CD4-positive, alpha-beta T cell treated with Interleukin-17A for 4 hours (primary cell): ENCODE data around the gene DDX54.
A peak's percentile ranks its signal among the peaks of the same experiment; 100 is the strongest.
"Not testable (repeated sequence)": the region's sequence is repeated elsewhere in the genome, so short reads cannot be mapped to it uniquely, and the experiment has no call there.

Experiments used
- DNase-seq: peaks from one replicate; pipeline ENCODE4 v3.0.0-alpha.2; 2020; ENCODE audit warnings: mixed read lengths

DDX54 gene

DNA sequence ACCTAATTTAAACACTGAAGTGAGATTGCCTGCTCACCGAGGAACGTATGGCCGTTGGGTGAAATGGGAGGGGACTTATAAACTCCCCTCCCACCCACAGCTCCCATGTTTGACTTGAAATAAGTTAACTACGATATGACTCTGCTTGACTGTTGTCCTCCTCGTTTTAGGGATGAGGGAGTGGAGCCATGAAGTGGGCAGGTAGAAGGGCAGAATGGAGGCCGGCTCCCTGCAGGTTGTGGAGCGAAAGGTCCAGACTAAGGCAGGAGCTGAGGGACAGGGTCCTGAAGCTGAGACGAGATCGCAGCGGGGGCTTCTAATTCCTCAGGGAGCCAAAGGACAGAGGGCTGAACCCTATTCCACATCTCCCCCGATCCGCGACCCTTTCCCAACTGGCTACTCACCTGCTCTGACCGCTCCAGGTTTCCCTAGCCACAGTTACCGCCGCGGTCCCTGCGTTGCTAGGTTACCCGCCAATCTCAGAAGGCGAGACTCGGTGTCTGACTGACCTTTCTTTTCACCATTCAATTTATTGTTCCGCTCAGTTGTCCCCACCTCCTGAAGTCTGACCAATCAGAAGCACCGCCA, 35.4 kb upstream of the DDX54 start:
- DNase-seq: no peak

- DNase-seq: no peak
These were observed 30.7 kb upstream of the DDX54 start for GRCh38 chr12:113216027-113216426.

DNA sequence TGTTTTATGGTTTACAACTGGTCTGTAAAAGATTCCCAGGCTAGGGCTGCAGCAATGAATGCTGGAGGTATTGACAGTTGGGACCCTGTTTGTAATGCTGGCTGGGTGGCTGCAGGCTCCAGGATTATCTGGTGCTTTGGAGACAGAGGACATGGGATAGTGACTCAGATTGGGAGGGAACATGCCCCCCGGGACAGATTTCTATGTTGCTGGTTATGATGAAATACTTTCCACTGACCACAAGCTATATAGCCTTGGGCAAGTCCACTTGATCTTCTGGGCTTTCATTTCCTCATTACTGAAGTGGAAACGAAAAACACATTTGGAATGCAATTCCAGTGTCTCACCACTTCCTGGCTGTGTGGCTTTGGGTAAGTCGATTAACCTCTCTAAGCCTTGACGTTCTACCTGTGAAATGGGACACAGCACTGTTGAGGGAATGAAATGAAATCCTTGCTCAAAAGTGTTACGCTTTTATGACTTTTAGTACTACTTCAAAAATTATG, 29.7 kb upstream of the DDX54 start:
- no peak for DNase-seq

- no peak for DNase-seq
These were observed 25.9 kb upstream of the DDX54 start for GRCh38 chr12:113211160-113211559.

GRCh38 chr12:113208041-113208934, 23.0 kb upstream of the DDX54 start:
- peak; percentile 47 for DNase-seq

DNA sequence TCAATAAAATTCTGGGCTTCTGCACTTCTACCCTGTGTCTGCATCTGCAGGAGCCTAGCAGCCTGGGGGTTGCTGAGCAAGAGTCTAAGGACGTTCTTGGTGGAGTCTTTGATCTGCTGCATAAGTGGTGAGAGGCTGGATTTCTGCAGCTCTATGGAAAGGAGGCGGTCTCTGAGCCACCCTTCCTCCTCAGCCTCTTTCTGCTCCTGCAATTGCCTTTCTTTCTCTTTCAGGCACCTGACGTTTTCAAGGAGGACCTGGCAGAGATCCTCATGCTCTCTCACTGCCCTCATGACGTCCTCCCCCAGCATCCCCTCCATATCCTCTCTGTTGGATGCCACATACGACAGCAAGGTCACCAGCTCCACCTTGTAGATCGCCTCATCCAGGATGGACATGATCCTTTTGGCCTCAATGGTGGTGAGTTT, 22.3 kb upstream of the DDX54 start:
- DNase-seq: peak; percentile 35

DNA sequence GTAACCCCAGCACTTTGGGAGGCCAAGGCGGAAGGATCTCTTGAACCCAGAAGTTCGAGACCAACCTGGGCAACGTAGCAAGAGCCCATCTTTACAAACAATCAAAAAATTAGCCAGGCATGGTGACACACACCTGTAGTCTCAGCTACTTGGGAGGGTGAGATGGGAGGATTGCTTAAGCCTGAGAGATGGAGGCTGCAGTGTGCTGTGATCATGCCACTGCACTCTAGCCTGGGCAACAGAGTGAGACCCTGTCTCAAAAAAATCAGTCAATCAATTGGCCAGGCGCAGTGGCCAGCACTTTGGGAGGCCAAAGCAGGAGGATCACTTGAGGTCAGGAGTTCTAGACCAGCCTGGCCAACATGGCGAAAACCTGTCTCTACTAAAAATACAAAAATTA, 21.5 kb upstream of the DDX54 start:
- DNase-seq: not testable (repeated sequence)

DNA sequence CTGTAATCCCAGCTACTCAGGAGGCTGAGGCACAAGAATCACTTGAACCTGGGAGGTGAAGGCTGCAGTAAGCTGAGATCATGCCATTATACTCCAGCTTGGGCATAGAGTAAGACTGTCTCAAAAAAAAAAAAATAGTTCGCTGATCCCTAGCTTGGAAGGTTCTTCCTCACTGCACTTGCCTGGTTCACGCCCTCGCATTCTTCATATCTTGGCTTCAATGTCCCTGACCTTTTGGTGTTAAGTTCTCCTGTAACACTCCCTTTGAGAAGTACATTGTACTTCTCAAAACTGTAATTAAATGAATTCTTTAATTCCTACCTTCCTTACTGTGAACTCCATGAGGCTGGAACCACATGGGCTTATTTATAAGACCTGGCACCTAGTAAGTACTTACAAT, 19.5 kb upstream of the DDX54 start:
- DNase-seq: no peak

GRCh38 chr12:113203852-113204760, 18.8 kb upstream of the DDX54 start:
- no peak for DNase-seq

- DNase-seq: no peak
These were observed 17.2 kb upstream of the DDX54 start for GRCh38 chr12:113202300-113203075.

- no peak for DNase-seq
These were observed 16.2 kb upstream of the DDX54 start for GRCh38 chr12:113201187-113202177.

GRCh38 chr12:113200021-113200797, 14.9 kb upstream of the DDX54 start:
- DNase-seq: no peak

DNA sequence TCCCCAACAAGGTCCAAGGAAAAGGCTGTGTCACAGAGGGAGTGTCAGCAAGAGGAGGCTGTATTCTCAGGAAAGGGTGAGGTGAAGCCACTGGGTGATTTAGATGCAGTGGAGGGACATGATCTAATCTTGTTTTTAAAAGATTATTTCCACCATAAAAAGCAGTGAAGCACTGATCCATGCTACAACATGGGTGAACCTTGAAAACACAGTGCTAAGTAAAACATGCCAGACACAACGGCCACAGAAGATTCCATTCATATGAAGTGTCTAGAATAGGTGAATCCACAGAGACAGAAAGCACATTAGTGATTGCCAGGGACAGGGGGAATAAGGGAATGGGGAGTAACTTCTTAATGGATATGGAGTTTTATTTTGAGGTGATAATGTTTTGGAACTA, 13.0 kb upstream of the DDX54 start:
- no peak for DNase-seq

- DNase-seq: no peak
These were observed 12.3 kb upstream of the DDX54 start for GRCh38 chr12:113197518-113198077.

- peak; percentile 66 for DNase-seq
These were observed 11.7 kb upstream of the DDX54 start for GRCh38 chr12:113196990-113197389.

GRCh38 chr12:113196582-113196981, 11.3 kb upstream of the DDX54 start:
- DNase-seq: no peak

DNA sequence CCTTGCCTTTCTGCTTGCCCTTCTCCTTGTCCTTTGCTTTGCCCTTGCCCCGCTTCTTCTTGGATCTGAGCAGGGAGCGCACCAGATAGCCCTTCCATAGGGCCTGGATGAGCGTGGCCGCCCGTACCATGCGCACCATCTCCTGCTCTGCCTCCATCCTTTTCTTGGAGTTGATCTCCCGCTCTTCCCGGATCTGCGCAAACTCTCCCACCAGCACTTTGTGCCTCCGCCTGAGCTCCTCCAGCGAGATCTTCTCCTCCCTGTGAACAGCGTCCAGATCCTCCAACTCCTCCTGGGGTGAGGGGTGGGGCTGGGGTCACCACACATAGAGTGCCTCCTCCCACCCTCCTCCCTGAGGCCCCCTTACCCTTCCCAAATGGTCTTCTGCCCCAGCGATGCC, 10.3 kb upstream of the DDX54 start:
- no peak for DNase-seq

DNA sequence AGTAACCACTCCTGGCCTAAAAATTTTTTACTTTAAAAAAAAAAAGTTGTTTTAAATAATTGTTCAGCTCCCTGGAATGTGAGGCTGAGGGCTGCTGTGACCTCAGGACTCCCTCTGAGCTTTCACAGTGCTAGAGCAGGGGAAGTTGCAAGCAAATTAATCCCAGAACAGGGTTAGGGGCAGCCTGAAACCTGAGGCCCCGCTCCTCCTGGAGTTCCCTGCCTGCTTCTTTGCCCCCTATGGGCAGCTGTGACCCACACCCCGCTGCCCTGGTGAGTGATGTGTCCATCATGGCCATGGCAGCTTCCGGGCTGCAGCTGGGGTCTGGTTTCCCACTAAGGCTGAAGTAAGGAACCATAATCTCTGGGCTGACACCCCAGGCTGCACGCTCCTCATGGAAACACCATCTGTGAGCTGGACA, 9.7 kb upstream of the DDX54 start:
- no peak for DNase-seq

GRCh38 chr12:113191227-113191626, 5.9 kb upstream of the DDX54 start:
- no peak for DNase-seq

- DNase-seq: no peak
These were observed 5.5 kb upstream of the DDX54 start for GRCh38 chr12:113190761-113191160.
